SKM-1 treated with dmso at 0.1 percent for 144 hours (cell line): ENCODE data around the gene DPF3.

Source experiments
- DNase-seq: peaks from one replicate; lab custom pipeline; 2025; ENCODE audit not compliant: unreplicated experiment; lab: John Stamatoyannopoulos, UW

DPF3 gene

DNA sequence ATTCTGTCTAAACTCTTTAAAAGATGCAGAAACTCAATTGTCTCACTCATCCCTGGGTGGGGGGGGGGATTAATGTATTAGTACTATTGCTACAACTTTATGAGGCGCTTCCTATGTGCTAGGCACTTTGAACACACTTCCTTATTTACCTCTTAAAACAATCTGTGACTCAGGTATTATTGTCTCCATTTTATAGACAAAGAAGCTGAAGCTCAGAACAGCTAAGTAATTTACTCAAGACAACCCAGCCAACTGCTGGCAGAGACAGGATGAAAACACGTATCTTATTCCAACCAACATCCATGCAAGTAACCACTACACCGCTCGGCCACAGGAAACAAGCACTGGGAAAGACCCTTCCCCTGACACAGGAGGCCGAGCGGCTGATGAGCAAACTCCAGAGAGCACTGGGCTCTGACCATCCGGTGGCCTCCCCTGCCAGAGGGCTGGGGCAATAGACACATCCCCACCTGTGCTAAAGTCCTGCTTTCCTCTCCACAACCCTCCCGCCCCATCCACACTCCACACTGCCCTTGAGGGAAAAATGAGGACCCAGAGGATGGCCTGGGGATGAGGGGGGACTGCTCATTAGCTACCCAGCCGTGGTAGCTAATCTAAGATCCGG is 244.2 kb downstream of the DPF3 start:
- no peak for DNase-seq

DNA sequence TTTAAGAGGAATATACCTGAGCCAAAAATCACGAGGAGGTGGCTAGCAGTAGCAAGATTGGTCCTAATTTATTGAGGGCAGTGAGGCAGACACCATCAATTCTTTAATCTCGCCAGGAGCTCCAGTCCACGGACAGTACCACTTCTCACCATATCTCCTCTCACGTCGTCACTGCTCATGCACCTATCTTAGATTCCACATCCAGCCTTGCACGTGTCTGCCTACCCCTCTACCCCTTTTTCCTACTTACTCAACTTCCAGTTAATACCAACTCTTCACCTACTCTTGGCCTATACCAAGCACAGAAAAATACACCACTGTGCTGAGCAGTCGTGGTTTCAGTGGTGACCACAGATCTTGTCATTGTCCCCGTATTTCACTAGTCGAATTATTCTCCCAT is 246.1 kb downstream of the DPF3 start:
- no peak for DNase-seq

DNA sequence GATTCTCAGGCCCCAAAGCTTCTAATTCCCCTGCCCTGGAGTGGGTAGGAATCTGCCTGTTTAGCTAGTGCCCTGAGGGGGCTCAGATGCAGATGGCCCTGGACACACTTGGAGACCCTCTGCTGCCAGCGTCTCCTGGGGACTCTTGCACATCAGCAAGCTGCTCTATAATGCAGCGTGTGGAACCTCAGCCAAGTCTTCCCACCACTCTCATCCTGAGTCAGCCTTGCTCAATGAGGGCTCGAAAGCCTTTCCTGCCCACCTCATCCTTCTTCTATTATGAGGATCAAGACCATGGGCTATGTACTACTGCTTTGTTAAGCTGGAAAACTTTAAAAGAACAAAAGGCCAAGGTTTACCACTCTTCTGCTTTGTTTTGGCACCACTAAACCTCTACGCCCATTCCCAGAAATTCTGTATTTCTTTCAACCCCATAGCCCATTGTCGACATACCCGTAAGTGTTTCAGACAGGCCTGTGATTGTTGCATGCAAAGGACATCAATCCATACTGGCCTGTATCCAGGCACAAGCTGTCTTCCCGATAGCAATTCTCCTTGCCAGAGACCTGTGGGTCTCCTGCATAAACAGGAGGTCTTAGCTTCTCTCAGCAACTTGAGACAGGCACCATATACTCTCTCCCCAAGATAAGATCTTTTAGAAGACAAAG is 246.9 kb downstream of the DPF3 start:
- DNase-seq, result no peak

DNA sequence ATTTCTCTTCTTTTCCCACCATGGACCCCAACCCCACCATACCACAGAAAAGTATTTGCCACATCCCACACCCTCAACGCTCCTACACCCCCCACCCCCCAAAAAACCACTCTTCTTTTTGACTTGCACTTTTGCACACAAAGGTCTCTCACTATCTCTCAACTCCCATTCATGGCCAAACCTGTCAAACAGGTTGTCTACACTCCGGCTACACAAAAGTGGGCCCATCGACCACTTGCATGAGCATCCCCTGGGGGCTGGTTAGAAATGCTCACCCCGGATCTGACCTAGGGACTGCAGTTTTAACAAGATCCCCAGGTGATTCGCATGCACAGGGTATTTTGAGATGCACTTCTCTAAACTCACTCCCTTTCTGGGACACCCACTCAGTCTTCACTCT is 248.2 kb downstream of the DPF3 start:
- DNase-seq, result no peak

DNA sequence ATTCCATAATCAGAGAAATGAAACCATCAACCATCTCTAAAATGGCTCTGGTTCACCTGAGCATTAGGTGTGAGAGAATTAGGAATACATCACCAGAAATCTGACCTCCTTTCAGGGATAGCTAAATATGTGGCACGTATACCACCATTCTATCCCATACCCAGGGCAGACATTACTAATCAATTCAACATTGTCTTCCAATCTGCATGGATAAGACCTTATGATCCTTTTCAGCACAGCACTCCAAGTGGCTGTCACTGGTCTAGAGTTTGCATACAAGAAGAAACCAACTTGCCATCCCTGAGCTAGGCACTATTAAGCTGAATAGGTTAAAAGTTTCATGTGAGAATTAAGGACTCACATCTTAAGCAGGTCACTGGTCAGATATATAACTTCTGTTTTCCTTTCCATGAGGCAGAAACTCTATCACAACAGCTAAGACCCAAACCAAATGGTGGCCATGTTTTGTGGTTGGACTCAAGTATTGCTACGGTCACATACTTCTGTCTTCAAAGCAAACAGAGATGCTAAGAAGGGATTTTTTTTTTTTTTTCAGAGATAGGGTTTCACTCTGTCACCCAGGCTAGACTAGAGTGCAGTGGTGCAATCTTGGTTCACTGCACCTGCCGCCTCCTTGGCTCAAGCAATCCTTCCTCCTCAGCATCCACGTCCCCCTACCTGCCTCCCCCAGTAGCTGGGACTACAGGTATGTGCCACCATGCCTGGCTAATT is 249.0 kb downstream of the DPF3 start:
- no peak for DNase-seq

DNA sequence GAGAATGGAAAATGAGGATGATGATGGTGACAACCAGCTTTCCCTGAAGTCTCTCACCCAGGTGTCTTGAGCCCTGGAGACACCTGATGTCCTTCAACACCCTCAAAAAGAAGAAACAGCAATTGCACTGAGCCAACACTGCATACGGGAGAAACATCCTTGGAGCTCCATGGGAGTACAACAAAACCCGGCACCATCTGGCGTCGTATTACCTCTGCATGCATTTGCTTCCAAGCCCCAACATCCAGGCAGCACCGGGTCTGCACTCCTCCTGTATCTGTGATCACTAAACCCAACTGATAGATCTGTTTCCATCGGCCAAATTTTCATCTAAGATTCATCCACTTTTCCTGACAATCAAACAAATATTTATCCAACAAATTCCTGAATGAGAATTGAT is 249.9 kb downstream of the DPF3 start:
- no peak for DNase-seq

DNA sequence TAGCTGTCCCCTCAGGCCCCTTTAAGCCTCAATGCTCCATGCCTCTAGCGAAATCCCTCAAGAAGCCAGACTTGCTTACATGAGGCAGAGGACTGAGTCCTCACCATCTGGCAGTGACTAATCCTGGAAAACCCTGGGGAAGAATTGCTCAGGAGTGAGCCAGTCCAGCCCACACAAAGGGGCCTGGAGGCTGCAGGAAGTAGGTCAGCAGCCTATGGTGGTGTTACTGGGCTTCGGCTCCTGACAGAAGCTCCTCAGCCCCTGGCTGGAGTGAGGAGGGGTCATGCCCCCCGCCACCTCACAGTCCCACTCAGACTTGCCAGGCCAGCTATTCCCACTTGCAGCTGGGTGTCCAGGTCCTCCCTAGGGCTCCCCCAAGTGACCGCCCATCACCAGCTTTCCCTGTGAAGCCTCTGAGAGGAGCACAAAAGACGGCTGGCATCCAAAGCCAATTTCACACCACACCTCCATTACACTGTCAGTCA is 250.5 kb downstream of the DPF3 start:
- DNase-seq, result no peak

DNA sequence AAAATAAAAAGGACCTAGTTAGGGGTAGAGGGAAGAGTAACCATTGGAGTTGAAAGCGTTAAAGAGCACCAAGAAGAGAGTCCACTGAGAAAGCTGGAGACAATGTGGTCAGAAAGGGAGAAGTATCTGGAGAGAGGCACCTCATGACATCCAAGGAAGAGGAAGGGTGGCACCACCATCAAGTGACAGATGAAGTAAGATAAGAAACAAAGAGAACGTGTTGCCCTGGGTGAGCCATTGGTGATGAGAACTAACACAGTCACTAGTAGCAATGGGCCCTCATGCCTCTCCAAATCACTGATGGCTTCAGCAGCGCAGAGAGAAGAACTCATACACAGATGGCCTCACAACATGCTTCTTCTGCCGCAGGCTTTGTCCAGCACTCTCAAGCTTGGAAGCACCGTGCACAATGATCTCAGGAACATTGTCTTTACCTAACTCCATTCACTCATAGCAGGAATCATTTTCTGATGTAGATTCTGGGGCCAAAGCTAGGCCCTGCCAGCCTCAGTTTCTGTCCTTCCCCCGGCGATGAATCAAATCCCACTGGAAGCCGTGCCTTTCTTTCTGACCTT is 252.9 kb downstream of the DPF3 start:
- DNase-seq, result no peak

DNA sequence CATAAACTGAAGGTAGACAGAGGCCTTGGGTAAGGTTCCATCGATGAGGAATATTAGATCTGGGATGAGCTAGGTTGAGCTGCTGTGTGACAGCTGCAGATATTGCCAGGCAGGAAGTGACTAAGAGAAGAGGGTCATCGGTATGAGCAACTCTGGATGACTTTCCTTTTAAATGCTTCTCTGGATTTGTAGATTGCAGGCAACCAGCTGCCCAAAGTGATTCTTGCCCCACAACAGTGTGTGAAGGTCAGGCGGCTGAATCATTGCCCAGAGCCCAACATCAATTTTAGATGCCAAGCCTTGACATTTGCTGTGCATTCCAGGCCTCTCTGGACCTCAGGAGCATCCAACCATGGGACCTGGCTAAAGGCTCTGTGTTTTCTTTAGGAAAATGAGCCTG is 255.9 kb downstream of the DPF3 start:
- no peak for DNase-seq

DNA sequence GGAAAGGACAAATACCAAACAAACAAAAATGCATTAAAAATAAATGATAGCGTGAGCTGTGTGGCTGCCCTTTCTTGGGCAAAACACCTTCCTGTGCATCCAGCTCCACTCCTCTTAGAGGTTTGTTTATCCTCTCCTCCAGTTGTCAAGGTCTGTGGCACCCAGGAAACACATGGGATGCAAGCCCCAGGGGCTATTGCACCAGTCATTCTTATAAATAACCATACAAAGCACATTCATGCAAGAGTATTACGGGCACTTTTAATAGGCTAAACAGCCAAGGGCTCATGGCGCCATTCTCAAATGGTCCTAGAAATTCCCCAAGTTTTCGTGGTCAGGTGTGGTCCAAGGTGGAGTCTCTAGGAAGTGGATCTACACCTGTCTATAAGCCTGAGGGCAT is 257.0 kb downstream of the DPF3 start:
- no peak for DNase-seq

DNA sequence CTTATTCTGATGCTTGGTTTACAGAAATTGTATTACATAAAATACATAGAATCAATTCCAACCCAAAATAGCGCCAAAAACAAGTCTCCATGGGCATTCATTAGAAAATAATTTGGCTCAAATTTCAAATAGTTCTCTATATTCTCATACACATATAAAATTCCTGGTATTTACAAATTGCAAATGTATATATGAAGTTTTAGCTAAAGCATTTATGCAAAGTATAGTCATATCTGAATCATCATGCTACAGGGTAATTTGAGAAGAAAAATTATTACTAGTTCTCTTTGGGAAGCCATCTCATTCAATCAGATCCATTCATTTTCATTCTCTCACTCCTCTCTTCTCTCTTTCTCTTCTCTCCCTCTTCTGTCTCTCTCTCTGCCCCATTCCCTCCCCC is 257.8 kb downstream of the DPF3 start:
- DNase-seq, result no peak

DNA sequence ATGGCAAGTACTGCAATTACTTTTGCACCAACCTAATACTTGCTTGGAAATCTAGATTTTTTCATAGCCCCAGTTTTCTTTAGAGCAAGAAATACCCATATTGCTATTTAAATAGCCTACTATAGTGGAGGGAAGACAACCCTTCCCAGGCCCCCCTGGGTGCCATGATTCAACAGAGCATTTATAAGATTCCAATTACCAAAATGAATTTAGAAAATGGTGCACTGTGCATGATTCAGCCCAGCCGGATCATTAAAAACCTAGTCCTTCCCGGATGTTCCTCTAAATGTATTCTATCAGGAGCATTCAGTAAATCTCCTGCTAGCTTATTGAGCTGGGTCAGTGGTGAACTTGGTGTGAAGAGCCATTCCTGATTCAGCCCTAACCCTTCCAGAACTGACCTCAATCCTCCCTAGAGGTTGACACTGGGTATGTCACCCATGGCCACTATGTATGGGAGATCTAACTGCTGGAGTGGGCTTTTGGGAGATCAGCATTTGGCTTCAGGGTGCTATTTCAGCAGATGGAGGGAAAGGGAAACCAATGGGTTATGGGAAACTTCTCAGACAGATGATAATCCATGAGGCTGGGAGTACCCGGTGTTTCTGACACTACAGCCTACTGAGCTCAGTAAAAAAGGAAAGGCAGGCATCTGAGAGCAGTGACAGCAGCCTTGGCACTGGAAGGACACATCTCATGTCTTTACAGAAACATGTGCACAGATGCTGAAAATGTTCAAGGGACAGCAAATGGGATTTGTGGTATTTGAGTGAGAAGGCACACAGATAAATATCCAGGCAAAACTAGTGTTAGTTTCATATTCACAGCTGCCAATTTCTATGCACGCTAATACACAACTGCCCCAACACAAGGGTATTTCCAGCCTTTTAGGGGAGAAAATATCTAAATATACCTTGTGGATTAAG is 258.9 kb downstream of the DPF3 start:
- no peak for DNase-seq

DNA sequence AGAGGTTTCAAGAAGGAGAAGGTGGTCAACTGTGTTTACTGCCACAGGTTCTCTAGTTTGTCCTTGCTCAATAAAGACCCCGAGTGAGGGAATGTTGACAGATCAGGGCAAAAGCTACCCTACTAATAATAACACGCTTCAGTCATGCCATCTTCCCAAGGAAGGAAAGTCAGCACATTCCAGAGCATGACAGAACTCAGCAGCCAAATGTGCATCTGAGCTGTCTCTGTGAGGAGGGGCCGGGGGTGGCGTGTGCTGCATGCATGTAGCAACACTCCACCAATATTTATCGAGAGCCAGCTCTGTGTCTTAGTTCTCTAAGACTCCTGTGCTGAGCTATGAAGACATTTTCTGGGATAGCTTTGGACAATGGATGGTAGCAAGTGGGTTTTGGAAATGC is 260.4 kb downstream of the DPF3 start:
- no peak for DNase-seq

DNA sequence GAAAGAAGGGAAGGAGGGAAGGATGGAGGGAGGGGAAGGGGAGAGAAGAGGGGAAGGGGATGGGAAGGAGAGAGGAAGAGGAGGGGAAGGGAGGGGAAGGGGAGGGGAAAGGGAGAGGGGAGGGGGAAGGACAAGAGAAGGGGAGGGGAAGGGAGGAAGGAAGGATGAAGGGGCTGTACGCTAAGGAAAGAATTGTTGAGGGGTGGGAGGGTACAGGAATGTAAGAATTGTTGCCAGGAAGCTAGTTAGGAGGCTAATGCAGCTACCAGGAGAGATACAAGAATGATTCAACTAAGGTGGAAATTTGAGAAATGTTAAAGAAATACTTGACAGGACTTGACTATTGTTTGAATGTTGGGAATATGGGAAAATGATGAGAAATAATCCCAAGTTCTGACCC is 261.2 kb downstream of the DPF3 start:
- DNase-seq, result no peak

DNA sequence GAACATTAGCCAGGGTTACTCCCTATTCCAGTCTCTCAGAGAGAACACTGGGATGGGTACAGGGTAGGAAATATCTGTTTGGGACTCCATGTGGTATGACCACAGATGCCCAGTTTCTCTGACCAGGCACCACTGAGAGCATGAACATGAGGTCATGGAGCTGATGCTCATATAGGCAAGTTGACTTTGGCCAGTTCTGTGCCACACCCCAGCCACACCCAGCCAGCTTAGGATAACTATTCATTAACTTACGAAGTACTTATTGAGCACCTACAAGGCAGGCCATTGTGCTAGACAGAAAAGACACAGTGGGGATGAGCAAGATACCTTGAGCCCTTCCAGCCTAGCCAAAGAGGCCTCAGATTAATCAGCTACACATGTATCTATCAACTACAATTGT is 262.5 kb downstream of the DPF3 start:
- no peak for DNase-seq

DNA sequence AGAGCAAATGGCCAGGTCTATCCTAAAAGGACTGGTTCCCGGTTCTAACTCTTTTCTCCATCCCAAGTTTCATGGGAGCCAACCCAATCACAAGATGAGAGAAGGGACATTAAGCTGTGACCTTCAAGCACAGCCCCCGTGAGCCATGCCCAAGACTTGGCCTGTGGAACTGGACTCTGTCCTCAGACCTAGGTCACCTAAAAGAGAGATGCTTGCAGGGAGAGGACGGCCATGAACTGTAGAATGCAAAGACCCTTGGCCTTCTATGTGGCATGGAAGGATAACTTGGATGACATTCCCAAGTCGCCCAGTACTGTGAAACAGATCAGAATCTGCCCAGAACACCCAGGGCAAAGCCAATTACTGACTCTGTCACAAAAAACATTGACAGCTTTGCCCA is 263.5 kb downstream of the DPF3 start:
- no peak for DNase-seq

DNA sequence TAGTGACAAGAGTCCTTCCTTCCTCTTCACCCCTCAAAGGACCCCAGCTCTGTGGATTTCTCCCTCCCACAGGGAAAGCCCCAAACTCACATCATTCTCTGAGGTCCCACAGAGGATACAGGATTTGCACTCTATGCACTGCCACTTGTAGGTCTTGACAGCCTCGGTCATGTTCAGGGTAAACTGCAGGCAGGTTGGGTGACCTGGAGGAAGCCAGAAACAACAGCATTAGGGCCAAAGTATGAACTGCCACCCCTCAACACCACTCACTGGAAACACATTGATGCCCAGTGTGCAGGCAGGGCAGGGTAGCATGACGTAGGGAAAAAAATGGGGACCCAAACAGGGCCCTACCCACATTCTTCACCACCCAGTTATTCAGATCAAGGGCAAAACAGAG is 264.4 kb downstream of the DPF3 start:
- no peak for DNase-seq

DNA sequence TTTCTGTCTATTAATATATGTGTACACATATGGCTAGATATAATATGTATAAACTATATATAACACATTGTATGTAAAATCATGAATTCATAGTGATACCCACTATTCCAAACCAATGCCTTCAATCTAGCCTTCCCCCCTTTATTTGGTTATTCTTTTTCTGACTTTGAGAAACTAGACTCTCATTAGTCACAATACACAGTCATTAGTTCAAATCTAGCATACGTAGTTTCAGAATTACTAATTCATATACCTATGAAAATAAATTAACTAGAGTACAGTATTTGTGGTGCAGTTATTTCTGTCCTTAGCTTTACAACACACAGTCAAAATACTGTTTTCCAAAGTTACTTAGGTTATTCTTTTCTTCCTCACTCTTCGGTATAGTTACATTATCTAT is 268.2 kb downstream of the DPF3 start:
- no peak for DNase-seq

DNA sequence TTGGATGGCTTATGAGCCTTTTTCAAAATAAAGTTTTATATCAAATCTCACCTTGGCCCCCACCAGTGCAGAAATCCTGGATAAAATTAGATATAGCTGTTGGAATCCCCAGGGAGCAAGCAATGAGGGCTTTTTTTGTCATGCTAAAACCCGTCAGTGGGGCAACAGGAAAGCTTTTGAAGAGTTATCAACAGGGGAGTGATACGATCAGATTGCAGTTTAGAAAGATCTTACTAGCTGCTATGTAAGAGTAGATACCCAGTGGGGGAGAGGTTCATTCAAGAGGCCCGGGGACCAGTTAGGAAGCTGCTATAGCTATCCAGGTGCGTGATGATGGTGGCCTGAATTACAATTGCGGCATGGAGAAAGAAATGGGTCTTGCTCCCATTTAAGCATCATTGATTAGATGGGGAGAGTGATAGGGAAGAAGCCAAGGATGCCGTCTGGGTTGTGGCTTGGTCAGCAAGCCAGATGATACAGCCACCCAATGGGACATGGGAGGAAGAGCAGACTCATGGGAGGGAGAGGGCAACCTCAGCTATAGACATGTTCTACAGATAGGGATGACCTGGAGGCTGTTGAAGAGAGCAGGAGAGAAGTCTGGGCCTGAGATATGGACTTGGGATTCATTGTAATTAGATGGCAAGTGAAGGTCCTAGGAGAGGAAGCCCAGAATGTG is 272.4 kb downstream of the DPF3 start:
- no peak for DNase-seq

DNA sequence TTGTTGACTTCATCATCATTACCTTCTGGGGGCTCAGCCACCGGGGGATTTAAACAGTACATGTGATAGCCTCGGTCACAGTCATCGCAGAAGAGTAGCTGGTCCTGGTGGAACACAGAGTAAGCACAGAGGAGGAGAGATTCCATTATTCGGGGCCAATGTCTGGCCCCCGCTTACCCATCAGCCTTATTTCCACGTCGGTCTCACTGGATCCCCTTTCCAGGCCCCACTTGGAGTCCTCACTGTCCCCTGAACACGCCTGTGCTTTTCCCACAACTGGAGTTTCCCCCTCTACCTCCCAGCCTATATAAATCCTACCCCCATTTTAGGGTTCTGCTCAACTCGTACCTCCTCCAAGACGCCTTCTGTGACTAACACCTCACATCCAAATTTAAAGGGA is 274.0 kb downstream of the DPF3 start:
- no peak for DNase-seq
